ENCODE results near the gene CEP68. TPM values are rescaled to one million over a fixed set of nuclear protein-coding genes. Genes with fewer than 3 reads are reported as not detected.
"Not testable (repeated sequence)": the region's sequence is repeated elsewhere in the genome, so short reads cannot be mapped to it uniquely, and the experiment has no call there.

Gene CEP68
- total RNA-seq, 1 donor from 2014 or later, result 38.3 TPM

DNA sequence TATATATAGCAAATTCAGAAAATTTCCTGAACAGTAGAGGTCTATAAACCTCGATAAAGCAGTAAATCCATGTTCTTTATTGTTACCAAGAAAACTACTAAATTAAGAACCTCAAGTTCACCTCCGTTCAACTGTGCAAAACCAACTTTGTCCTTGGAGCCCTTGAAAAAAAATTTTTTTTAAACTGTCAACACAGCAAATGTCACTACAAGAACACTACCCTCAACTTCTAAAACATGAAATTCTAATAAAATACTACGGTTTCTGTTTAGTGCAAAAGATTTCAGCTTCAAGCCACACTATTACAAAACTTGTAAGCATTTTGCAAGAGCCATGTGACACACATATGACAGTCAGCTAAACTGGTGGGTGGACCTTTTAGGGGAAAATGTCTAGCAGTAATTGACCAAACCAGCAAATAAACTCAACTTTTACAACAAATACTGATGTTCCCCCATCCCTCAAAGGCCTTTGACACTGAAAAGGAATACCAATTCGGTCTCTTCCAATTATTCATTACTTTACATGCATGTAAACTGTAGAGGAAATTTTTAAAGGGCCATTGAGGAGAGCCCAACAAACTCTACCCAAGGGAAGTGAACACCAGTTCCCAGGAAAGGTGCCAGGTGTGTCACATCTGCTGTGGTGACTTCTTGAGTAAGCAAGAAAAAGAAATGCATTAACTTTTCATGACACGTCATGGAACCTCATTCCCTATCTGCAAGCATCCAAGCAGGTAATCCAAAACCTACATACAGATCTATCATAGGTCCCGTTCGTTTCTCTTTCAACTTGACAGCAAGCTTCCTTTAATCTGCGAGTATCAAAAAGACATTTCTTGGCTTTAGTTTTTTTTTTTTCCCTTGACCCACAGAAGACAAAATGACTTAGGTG lies 72.3 kb downstream of the CEP68 start:
- peak overlapping the region; percentile 88 for H3K4me3 Mint-ChIP-seq (ENCODE audit: unreplicated experiment)
- peaks cover 5% of the 10 kb centered on the region for H3K9me3 Mint-ChIP-seq (ENCODE audit: unreplicated experiment)
- TF ChIP-seq, protein P1, sequence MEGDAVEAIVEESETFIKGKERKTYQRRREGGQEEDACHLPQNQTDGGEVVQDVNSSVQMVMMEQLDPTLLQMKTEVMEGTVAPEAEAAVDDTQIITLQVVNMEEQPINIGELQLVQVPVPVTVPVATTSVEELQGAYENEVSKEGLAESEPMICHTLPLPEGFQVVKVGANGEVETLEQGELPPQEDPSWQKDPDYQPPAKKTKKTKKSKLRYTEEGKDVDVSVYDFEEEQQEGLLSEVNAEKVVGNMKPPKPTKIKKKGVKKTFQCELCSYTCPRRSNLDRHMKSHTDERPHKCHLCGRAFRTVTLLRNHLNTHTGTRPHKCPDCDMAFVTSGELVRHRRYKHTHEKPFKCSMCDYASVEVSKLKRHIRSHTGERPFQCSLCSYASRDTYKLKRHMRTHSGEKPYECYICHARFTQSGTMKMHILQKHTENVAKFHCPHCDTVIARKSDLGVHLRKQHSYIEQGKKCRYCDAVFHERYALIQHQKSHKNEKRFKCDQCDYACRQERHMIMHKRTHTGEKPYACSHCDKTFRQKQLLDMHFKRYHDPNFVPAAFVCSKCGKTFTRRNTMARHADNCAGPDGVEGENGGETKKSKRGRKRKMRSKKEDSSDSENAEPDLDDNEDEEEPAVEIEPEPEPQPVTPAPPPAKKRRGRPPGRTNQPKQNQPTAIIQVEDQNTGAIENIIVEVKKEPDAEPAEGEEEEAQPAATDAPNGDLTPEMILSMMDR (IDR thresholded peaks at IDR 0.05; ENCODE audit: partially characterized antibody, unreplicated experiment), result no peak
- H3K27me3 Mint-ChIP-seq (ENCODE audit: unreplicated experiment), result no peaks in the 10 kb centered on the region
- DNase-seq, result no peak
- H3K36me3 Mint-ChIP-seq (ENCODE audit: unreplicated experiment), result no peaks in the 10 kb centered on the region
- peaks cover 12% of the 10 kb centered on the region for H3K4me1 Mint-ChIP-seq (ENCODE audit: low read depth, unreplicated experiment)
- H3K27ac Mint-ChIP-seq (ENCODE audit: unreplicated experiment), result peak overlapping the region; percentile 98

DNA sequence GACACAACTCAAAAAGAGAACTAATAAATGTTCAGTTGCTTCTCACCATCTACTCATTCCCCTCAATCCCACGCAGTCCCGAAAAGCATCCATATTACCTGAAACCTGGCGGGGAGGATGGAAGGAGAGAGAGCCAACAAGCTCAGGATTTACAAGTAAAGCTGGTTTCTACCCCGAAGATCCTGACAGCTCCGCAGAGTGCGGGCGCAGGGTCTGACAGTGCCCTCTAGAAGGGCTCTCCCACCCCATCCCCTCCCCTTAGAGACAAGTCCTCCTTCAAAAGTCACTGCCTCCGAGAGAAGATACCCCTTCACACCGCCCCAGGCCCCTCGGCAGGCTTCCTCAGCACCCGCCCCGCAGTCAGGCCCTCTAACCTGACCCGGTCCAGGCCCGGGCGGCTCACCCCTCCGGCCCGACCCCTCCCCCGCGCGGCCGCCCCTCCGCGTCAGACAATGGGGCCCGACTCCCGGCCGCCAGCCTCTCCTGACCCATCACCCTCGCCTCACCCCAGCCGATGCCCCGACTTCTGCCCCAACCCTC lies 73.1 kb downstream of the CEP68 start:
- peak overlapping the region; percentile 98 for H3K27ac Mint-ChIP-seq (ENCODE audit: unreplicated experiment)
- TF ChIP-seq, protein P1 (IDR thresholded peaks at IDR 0.05; ENCODE audit: partially characterized antibody, unreplicated experiment), result no peak
- peak overlapping the region; percentile 88 for H3K4me3 Mint-ChIP-seq (ENCODE audit: unreplicated experiment)
- DNase-seq, result peak; percentile 75
- peaks cover 5% of the 10 kb centered on the region for H3K9me3 Mint-ChIP-seq (ENCODE audit: unreplicated experiment)
- H3K4me1 Mint-ChIP-seq (ENCODE audit: low read depth, unreplicated experiment), result peaks cover 12% of the 10 kb centered on the region
- no peaks in the 10 kb centered on the region for H3K27me3 Mint-ChIP-seq (ENCODE audit: unreplicated experiment)
- no peaks in the 10 kb centered on the region for H3K36me3 Mint-ChIP-seq (ENCODE audit: unreplicated experiment)

DNA sequence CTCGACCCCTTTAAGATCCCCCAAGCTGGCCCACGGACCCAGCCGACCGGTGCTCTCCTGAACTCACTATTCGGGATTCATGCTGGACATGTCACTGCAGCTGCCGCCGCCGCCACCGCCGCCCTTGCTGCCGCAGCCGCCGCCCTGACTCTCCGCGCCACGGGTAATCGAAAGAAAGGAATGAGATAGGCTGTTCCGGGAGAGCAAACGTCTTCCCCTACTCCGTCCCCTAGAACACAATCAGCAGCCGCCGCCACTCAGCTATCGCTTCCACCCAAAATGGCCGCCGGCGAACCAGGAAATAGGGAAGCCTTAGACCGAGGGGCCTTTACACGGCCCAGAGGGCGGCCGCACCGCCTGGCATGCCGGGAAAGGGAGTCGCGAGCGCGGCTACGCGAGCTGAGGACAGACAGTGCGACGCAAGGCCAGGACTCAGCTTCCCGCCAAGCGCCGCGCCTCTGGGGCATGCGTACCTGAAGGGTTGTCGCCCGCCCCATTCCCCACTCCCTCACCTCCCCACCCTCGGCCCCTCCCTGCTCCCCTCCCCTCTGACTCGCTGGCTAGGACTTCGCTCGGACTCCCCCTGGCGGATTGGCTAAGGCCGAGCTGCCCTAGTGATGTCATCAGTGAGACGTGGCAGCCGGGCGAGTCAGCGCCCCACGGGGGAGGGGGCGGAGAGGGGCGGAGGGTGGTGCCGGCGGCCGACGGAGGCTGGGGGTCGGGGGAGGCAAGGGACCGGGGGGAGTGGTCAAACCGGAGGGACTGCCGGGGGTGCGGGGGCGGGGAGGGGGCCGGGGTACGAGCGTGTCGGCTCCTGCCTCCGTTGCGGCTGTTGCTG lies 73.8 kb downstream of the CEP68 start, which contains the start of gene RAB1A:
Gene RAB1A, minus strand, starts transcription at position 281 of the 838 bp plus-strand sequence. Its CDS starts 191 bp downstream, at position 90.
- DNase-seq, result peak; percentile 99
- peak within 1 kb of the TSS; percentile 89 for H3K4me3 Mint-ChIP-seq (ENCODE audit: unreplicated experiment)
- H3K9me3 Mint-ChIP-seq (ENCODE audit: unreplicated experiment), result peaks cover 5% of the 10 kb centered on the region
- TF ChIP-seq, protein P1 (IDR thresholded peaks at IDR 0.05; ENCODE audit: partially characterized antibody, unreplicated experiment), result peak; percentile 53
- peaks cover 12% of the 10 kb centered on the region for H3K4me1 Mint-ChIP-seq (ENCODE audit: low read depth, unreplicated experiment)
- H3K27ac Mint-ChIP-seq (ENCODE audit: unreplicated experiment), result peak within 1 kb of the TSS; percentile 98
- no peaks in the 10 kb centered on the region for H3K36me3 Mint-ChIP-seq (ENCODE audit: unreplicated experiment)
- no peaks in the 10 kb centered on the region for H3K27me3 Mint-ChIP-seq (ENCODE audit: unreplicated experiment)

DNA sequence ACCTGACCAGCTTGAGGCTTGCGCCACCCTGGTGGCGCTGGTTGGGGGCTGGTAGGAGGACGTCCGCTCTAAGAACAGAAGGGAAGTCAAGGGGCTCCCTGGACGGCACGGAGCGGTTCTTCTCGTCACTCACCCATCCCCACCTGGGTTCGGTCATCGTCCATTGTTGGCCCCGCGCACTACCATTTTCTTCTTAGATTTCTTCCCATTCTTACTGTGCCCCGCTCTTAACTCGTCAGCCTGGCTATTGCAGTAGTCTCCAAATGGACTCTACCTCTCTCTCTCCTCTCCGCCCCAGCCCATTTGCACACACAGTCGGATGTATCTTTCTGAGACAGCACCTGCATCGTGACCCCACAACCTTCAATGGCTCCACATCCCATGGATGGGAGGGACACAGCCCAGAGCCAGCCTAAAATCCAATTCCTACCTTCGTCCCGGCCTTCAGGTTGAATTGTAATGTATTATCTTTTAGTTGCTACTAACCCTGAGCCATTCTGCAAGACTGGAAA lies 74.5 kb downstream of the CEP68 start:
- peaks cover 5% of the 10 kb centered on the region for H3K9me3 Mint-ChIP-seq (ENCODE audit: unreplicated experiment)
- no peak for DNase-seq
- peak overlapping the region; percentile 94 for H3K27ac Mint-ChIP-seq (ENCODE audit: unreplicated experiment)
- no peaks in the 10 kb centered on the region for H3K27me3 Mint-ChIP-seq (ENCODE audit: unreplicated experiment)
- H3K4me3 Mint-ChIP-seq (ENCODE audit: unreplicated experiment), result peak overlapping the region; percentile 89
- no peaks in the 10 kb centered on the region for H3K36me3 Mint-ChIP-seq (ENCODE audit: unreplicated experiment)
- TF ChIP-seq, protein P1 (IDR thresholded peaks at IDR 0.05; ENCODE audit: partially characterized antibody, unreplicated experiment), result no peak
- peaks cover 12% of the 10 kb centered on the region for H3K4me1 Mint-ChIP-seq (ENCODE audit: low read depth, unreplicated experiment)

DNA sequence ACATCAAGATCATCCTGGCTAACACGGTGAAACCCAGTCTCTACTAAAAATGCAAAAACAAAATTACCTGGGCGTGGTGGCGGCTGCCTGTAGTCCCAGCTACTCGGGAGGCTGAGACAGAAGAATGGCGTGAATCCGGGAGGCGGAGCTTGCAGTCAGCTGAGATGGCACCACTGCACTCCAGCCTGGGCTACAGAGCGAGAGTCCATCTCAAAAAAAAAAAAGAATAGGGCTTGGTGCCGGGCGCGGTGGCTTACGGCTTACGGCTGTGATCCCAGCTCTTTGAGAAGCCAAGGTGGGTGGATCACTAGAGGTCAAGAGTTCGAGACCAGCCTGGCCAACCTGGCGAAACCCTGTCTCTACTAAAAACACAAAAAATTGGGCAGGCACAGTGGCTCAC lies 76.7 kb downstream of the CEP68 start:
- not testable (repeated sequence) for H3K36me3 Mint-ChIP-seq (ENCODE audit: unreplicated experiment); H3K27ac Mint-ChIP-seq (ENCODE audit: unreplicated experiment); H3K4me1 Mint-ChIP-seq (ENCODE audit: low read depth, unreplicated experiment); H3K4me3 Mint-ChIP-seq (ENCODE audit: unreplicated experiment); DNase-seq; H3K9me3 Mint-ChIP-seq (ENCODE audit: unreplicated experiment); H3K27me3 Mint-ChIP-seq (ENCODE audit: unreplicated experiment)

All from glutamatergic neuron (in vitro differentiated cells).